DND-41 (cell line): ENCODE data around the gene SH3RF3.

Experiments
- ATAC-seq: fragments of 200-7000 bp; cut with Tn5 transposase; 3 replicates; pipeline ENCODE4 v1.9.1; 2021; ENCODE audit warnings: low read depth; ENCODE audit not compliant: insufficient read depth
- DNase-seq: peaks from one replicate; pipeline ENCODE4 v3.0.0-alpha.2; 2020
- H2AFZ ChIP-seq: 2 replicates; pipeline ENCODE4 v1.6.0; 2012; ENCODE audit warnings: low read depth, low read length
- H3K27ac ChIP-seq: 2 replicates; pipeline ENCODE4 v1.5.1; 2012; ENCODE audit warnings: low read length, inconsistent platforms
- H3K27me3 ChIP-seq: fragments of 200-600 bp; sonication (generic); 2 replicates; pipeline ENCODE4 v1.6.0; 2012; ENCODE audit warnings: low read length, mild to moderate bottlenecking, inconsistent platforms; ENCODE audit not compliant: insufficient read depth, poor library complexity
- H3K36me3 ChIP-seq: 2 replicates; pipeline ENCODE4 v1.5.1; 2012; ENCODE audit warnings: low read length, inconsistent platforms; ENCODE audit not compliant: insufficient read depth
- H3K4me1 ChIP-seq: 2 replicates; pipeline ENCODE4 v1.5.1; 2012; ENCODE audit warnings: mild to moderate bottlenecking, low read length; ENCODE audit not compliant: insufficient read depth
- H3K4me2 ChIP-seq: 2 replicates; pipeline ENCODE4 v1.6.0; 2012; ENCODE audit warnings: mild to moderate bottlenecking, moderate library complexity, low read length, inconsistent platforms; ENCODE audit not compliant: insufficient read depth
- H3K4me3 ChIP-seq, 2 experiments: fragments of 200-600 bp in 1 of 2; shearing (Covaris generic) in 1 of 2; 2 replicates each; pipeline ENCODE4 v1.5.1; 2012 to 2016; ENCODE audit warnings: inconsistent platforms in 2 of 2, low read length in 2 of 2, mild to moderate bottlenecking in 2 of 2, low read depth in 1 of 2, moderate library complexity in 1 of 2
- H3K79me2 ChIP-seq: 2 replicates; pipeline ENCODE4 v1.6.0; 2012; ENCODE audit warnings: low read length, inconsistent platforms; ENCODE audit not compliant: insufficient read depth
- H3K9ac ChIP-seq: 2 replicates; pipeline ENCODE4 v1.6.0; 2012; ENCODE audit warnings: low read depth, mild to moderate bottlenecking, inconsistent platforms, low read length, moderate library complexity
- H3K9me3 ChIP-seq: 2 replicates; pipeline ENCODE4 v1.5.1; 2012; ENCODE audit warnings: low read length, moderate library complexity, mild to moderate bottlenecking, inconsistent platforms; ENCODE audit not compliant: insufficient read depth, severe bottlenecking
- H4K20me1 ChIP-seq: 2 replicates; pipeline ENCODE4 v1.6.0; 2012; ENCODE audit warnings: low read length; ENCODE audit not compliant: insufficient read depth
- CTCF ChIP-seq: IDR thresholded peaks from 2 replicates; pipeline ENCODE4 v1.5.1; 2012; ENCODE audit warnings: borderline replicate concordance, low read length, moderate library complexity, mild to moderate bottlenecking; ENCODE audit not compliant: poor library complexity, severe bottlenecking; ENCODE audit errors: extremely low read depth
- EZH2 ChIP-seq: IDR thresholded peaks from 3 replicates; pipeline ENCODE4 v1.6.1; 2012; ENCODE audit warnings: borderline replicate concordance, low read depth, mild to moderate bottlenecking, moderate library complexity, low read length, inconsistent platforms; ENCODE audit not compliant: severe bottlenecking

SH3RF3 gene

GRCh38 chr2:109405873-109406272 lies 276.9 kb downstream of the SH3RF3 start:
- Histone ChIP-seq H4K20me1 (peaks cover 5% of the 10 kb centered on the region; the same call in 1 of the 2 replicates), H3K27ac (no peak overlapping the region), H3K4me1 (no peaks in the 10 kb centered on the region), H3K9me3 (no peaks in the 10 kb centered on the region), H2AFZ (no peak overlapping the region), H3K27me3 (peaks cover 5% of the 10 kb centered on the region), H3K36me3 (no peaks in the 10 kb centered on the region), H3K9ac (no peak overlapping the region), H3K4me2 (no peak overlapping the region), H3K4me3 (no peak overlapping the region), H3K79me2 (no peaks in the 10 kb centered on the region)
- DNase-seq (no peak), ATAC-seq (no peak)
- TF ChIP-seq EZH2 = no peak
- TF ChIP-seq CTCF = no peak

- ATAC-seq (no peak), DNase-seq (no peak)
- H2AFZ ChIP-seq = no peak overlapping the region
- no peaks in the 10 kb centered on the region for H3K9me3 ChIP-seq
- H3K4me1 ChIP-seq = no peaks in the 10 kb centered on the region
- H3K9ac ChIP-seq = no peak overlapping the region
- H3K79me2 ChIP-seq = no peaks in the 10 kb centered on the region
- H3K4me2 ChIP-seq = no peak overlapping the region
- peaks cover 5% of the 10 kb centered on the region for H3K27me3 ChIP-seq
- TF ChIP-seq EZH2 (no peak), CTCF (no peak)
- no peak overlapping the region for H3K27ac ChIP-seq
- H3K36me3 ChIP-seq = no peaks in the 10 kb centered on the region
- H4K20me1 ChIP-seq = peaks cover 5% of the 10 kb centered on the region; the same call in 1 of the 2 replicates
- no peak overlapping the region for H3K4me3 ChIP-seq
Observed at GRCh38 chr2:109406301-109406700, 277.3 kb downstream of the SH3RF3 start.

DNA sequence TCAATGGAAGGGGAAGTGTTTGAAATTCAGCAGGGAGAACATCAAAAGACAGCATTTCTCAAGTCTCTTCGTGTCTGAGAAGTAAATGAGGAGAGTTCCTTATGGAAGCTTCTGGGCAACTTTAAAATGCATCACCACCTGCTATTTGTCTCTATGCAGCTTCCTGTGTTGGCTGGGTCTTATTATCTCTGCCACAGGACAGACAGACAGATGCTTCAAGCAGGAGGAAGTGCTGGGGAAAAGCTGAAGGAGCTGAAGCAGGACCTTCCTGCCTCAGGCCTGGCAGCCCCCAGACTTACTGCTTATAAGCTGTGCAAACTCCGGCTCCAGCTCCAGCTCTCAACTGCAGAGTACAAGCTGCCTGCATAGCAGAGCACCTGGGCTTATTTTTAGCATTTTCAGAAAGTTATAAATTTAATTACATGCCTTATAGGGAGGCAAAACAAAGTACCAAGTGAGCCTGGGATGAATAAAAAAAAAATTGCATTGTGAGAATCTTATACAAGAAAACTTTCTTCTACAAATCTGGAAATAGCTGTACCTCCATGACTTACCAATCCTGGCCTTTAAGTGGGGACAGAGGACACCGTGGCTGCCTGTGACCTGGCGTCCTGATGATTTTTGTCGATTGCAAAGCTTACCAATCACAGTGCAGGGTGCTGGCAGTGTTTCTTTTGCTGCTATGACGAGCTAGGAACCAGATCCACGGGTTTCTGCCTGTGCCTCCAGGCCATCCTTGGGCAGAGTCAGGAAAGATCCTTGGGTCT lies 278.5 kb downstream of the SH3RF3 start:
- Histone ChIP-seq H3K9me3 (no peaks in the 10 kb centered on the region), H3K4me1 (no peaks in the 10 kb centered on the region), H3K27me3 (peaks cover 5% of the 10 kb centered on the region), H4K20me1 (peaks cover 5% of the 10 kb centered on the region; the same call in 1 of the 2 replicates), H3K9ac (no peak overlapping the region), H3K79me2 (no peaks in the 10 kb centered on the region), H3K4me2 (no peak overlapping the region), H3K27ac (no peak overlapping the region), H2AFZ (no peak overlapping the region), H3K4me3 (no peak overlapping the region), H3K36me3 (no peaks in the 10 kb centered on the region)
- ATAC-seq (no peak; the same call in 2 of the 3 replicates), DNase-seq (no peak)
- TF ChIP-seq EZH2 = no peak
- TF ChIP-seq CTCF = no peak
